ENCODE measurements around the gene FBXW4. TPM values are rescaled to one million over a fixed set of nuclear protein-coding genes. Genes with fewer than 3 reads are reported as not detected.

FBXW4 gene
- total and polyA plus RNA-seq, 10 of the 15 experiments (the other 5 are each of a cell fraction or from before 2014, with no cell fraction given): 5.7 to 42.0 (median 27.5) TPM

DNA sequence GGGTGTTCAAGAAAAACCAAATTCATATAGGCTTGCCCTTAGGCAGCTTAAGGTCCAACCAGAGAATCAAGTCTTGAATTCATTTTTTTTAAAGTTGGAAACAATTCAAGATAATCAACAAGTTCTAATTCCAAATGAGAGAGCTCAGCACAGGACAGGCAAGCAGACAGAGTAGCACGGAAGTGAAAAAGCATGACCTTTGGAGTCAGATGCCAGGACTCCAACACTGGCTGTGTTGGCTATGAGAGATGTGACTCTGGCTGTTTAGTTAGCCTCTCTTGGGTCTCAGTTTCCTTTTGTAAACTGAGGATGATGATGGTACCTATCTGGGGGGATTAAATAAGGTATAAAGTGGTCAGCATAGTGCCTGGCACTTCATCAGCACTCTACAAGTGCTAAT lies 49.3 kb downstream of the FBXW4 start:
- ATAC-seq: no peak
- H3K27ac ChIP-seq (ENCODE audit: control insufficient read depth, insufficient read depth): no peak overlapping the region
- intact Hi-C loops (cut with micrococcal nuclease; ENCODE audit: unreplicated experiment) (no loop called here), in situ Hi-C loops (cut with MboI) (no loop called here)
- no peak for DNase-seq (ENCODE audit: low read depth, low spot score)
- peaks cover 3 to 7% of the 10 kb centered on the region in 2 experiments; a peak in 3 of 4 replicates for H3K36me3 ChIP-seq (ENCODE audit: control insufficient read depth in 2 of 2, insufficient read depth in 2 of 2, low read length in 1 of 2)
- FAIRE-seq: no peak
- no peak overlapping the region for H3K4me2 ChIP-seq (ENCODE audit: control insufficient read depth, insufficient read depth)
- ChIA-PET POLR2A (no interaction called here), SMC1A (ENCODE audit: uncharacterized antibody, unreplicated experiment) (no interaction called here), CTCF (interaction anchor here (0.6 kb wide), 1 partner anchor 48 kb away, joined by 5 read pairs; no protein-coding TSS in a partner anchor), RAD21 (ENCODE audit: unreplicated experiment) (no interaction called here)
- 100% methylated on average over 1 of the region's 1 CpG for WGBS (ENCODE audit: insufficient coverage, insufficient replicate concordance, low lambda C conversion rate, missing lambda C conversion rate)
- H3K9ac ChIP-seq (ENCODE audit: control insufficient read depth, insufficient read depth, low read length): no peak overlapping the region
- no peaks in the 10 kb centered on the region for H3K79me2 ChIP-seq (ENCODE audit: control insufficient read depth, insufficient read depth, low read length)
- BruUV-seq (replicated peaks): no TSS peak
- H3K4me3 ChIP-seq: no peak overlapping the region
- H3K27me3 ChIP-seq (replicated peaks in 1 of 2; ENCODE audit: control insufficient read depth in 2 of 2, insufficient read depth in 2 of 2, low read length in 1 of 2): no peaks in the 10 kb centered on the region
- H3K9me3 ChIP-seq (replicated peaks; ENCODE audit: control insufficient read depth, insufficient read depth, low read length): no peaks in the 10 kb centered on the region
- no peaks in the 10 kb centered on the region for H4K20me1 ChIP-seq (ENCODE audit: control insufficient read depth, insufficient read depth)
- no peaks in the 10 kb centered on the region for H3K4me1 ChIP-seq (ENCODE audit: control insufficient read depth, insufficient read depth, low read length)
- no peak overlapping the region for H2AFZ ChIP-seq (ENCODE audit: control insufficient read depth, low read depth, low read length)
- TF ChIP-seq POLR2A (IDR thresholded peaks at IDR 0.05; ENCODE audit: low read depth, low read length) (no peak), CREM (IDR thresholded peaks at IDR 0.05; ENCODE audit: low read depth) (no peak), BACH1 (IDR thresholded peaks at IDR 0.05; ENCODE audit: borderline replicate concordance) (no peak), CREB1 (IDR thresholded peaks at IDR 0.05; ENCODE audit: low read depth) (no peak), FOS (IDR thresholded peaks at IDR 0.05; ENCODE audit: borderline replicate concordance, extremely low read depth, insufficient read length) (no peak), SMAD5 (IDR thresholded peaks at IDR 0.05; ENCODE audit: low read depth) (no peak), RBBP5 (conservative IDR thresholded peaks at IDR 0.05) (no peak), ZNF622 (IDR thresholded peaks at IDR 0.05) (no peak)
- TF ChIP-seq, protein P1, sequence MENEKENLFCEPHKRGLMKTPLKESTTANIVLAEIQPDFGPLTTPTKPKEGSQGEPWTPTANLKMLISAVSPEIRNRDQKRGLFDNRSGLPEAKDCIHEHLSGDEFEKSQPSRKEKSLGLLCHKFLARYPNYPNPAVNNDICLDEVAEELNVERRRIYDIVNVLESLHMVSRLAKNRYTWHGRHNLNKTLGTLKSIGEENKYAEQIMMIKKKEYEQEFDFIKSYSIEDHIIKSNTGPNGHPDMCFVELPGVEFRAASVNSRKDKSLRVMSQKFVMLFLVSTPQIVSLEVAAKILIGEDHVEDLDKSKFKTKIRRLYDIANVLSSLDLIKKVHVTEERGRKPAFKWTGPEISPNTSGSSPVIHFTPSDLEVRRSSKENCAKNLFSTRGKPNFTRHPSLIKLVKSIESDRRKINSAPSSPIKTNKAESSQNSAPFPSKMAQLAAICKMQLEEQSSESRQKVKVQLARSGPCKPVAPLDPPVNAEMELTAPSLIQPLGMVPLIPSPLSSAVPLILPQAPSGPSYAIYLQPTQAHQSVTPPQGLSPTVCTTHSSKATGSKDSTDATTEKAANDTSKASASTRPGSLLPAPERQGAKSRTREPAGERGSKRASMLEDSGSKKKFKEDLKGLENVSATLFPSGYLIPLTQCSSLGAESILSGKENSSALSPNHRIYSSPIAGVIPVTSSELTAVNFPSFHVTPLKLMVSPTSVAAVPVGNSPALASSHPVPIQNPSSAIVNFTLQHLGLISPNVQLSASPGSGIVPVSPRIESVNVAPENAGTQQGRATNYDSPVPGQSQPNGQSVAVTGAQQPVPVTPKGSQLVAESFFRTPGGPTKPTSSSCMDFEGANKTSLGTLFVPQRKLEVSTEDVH (IDR thresholded peaks at IDR 0.05; ENCODE audit: low read depth, partially characterized antibody): no peak
- TF ChIP-seq, protein P2, sequence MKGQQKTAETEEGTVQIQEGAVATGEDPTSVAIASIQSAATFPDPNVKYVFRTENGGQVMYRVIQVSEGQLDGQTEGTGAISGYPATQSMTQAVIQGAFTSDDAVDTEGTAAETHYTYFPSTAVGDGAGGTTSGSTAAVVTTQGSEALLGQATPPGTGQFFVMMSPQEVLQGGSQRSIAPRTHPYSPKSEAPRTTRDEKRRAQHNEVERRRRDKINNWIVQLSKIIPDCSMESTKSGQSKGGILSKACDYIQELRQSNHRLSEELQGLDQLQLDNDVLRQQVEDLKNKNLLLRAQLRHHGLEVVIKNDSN (IDR thresholded peaks at IDR 0.05; ENCODE audit: borderline replicate concordance, extremely low read length, insufficient read depth, low read depth, low read length): no peak
- TF ChIP-seq, protein P3, sequence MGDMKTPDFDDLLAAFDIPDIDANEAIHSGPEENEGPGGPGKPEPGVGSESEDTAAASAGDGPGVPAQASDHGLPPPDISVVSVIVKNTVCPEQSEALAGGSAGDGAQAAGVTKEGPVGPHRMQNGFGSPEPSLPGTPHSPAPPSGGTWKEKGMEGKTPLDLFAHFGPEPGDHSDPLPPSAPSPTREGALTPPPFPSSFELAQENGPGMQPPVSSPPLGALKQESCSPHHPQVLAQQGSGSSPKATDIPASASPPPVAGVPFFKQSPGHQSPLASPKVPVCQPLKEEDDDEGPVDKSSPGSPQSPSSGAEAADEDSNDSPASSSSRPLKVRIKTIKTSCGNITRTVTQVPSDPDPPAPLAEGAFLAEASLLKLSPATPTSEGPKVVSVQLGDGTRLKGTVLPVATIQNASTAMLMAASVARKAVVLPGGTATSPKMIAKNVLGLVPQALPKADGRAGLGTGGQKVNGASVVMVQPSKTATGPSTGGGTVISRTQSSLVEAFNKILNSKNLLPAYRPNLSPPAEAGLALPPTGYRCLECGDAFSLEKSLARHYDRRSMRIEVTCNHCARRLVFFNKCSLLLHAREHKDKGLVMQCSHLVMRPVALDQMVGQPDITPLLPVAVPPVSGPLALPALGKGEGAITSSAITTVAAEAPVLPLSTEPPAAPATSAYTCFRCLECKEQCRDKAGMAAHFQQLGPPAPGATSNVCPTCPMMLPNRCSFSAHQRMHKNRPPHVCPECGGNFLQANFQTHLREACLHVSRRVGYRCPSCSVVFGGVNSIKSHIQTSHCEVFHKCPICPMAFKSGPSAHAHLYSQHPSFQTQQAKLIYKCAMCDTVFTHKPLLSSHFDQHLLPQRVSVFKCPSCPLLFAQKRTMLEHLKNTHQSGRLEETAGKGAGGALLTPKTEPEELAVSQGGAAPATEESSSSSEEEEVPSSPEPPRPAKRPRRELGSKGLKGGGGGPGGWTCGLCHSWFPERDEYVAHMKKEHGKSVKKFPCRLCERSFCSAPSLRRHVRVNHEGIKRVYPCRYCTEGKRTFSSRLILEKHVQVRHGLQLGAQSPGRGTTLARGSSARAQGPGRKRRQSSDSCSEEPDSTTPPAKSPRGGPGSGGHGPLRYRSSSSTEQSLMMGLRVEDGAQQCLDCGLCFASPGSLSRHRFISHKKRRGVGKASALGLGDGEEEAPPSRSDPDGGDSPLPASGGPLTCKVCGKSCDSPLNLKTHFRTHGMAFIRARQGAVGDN (IDR thresholded peaks at IDR 0.05): no peak
- TF ChIP-seq, protein P4, sequence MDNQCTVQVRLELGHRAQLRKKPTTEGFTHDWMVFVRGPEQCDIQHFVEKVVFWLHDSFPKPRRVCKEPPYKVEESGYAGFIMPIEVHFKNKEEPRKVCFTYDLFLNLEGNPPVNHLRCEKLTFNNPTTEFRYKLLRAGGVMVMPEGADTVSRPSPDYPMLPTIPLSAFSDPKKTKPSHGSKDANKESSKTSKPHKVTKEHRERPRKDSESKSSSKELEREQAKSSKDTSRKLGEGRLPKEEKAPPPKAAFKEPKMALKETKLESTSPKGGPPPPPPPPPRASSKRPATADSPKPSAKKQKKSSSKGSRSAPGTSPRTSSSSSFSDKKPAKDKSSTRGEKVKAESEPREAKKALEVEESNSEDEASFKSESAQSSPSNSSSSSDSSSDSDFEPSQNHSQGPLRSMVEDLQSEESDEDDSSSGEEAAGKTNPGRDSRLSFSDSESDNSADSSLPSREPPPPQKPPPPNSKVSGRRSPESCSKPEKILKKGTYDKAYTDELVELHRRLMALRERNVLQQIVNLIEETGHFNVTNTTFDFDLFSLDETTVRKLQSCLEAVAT (IDR thresholded peaks at IDR 0.05): no peak
- TF ChIP-seq, protein P5, sequence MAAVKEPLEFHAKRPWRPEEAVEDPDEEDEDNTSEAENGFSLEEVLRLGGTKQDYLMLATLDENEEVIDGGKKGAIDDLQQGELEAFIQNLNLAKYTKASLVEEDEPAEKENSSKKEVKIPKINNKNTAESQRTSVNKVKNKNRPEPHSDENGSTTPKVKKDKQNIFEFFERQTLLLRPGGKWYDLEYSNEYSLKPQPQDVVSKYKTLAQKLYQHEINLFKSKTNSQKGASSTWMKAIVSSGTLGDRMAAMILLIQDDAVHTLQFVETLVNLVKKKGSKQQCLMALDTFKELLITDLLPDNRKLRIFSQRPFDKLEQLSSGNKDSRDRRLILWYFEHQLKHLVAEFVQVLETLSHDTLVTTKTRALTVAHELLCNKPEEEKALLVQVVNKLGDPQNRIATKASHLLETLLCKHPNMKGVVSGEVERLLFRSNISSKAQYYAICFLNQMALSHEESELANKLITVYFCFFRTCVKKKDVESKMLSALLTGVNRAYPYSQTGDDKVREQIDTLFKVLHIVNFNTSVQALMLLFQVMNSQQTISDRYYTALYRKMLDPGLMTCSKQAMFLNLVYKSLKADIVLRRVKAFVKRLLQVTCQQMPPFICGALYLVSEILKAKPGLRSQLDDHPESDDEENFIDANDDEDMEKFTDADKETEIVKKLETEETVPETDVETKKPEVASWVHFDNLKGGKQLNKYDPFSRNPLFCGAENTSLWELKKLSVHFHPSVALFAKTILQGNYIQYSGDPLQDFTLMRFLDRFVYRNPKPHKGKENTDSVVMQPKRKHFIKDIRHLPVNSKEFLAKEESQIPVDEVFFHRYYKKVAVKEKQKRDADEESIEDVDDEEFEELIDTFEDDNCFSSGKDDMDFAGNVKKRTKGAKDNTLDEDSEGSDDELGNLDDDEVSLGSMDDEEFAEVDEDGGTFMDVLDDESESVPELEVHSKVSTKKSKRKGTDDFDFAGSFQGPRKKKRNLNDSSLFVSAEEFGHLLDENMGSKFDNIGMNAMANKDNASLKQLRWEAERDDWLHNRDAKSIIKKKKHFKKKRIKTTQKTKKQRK (IDR thresholded peaks at IDR 0.05; ENCODE audit: low read depth, low read length): no peak

Data from GM12878 (cell line).